Astrocyte (in vitro differentiated cells and primary cell): ENCODE measurements around the gene ZEB1. TPM values are rescaled to one million over a fixed set of nuclear protein-coding genes. Genes with fewer than 3 reads are reported as not detected.

Experiments used
- DNase-seq: peaks from one replicate; pipeline ENCODE4 v3.0.0-alpha.2; 2010; ENCODE audit warnings: low read depth
- FAIRE-seq: peaks from 2 replicates; lab custom pipeline; 2011; peaks lifted over from hg19 to GRCh38; lab: Jason Lieb, UNC
- H2AFZ ChIP-seq: 2 replicates; pipeline ENCODE4 v1.6.0; 2012; ENCODE audit warnings: low read depth, low read length, inconsistent platforms
- H3K27ac ChIP-seq: 2 replicates; pipeline ENCODE4 v1.5.1; 2011; ENCODE audit warnings: low read depth, low read length, inconsistent platforms
- H3K27me3 ChIP-seq: 2 replicates; pipeline ENCODE4 v1.6.0; 2011; ENCODE audit warnings: low read length, inconsistent platforms; ENCODE audit not compliant: insufficient read depth
- H3K36me3 ChIP-seq: 2 replicates; pipeline ENCODE4 v1.5.1; 2011; ENCODE audit warnings: low read length, inconsistent platforms; ENCODE audit not compliant: insufficient read depth
- H3K4me1 ChIP-seq: 2 replicates; pipeline ENCODE4 v1.5.1; 2011; ENCODE audit warnings: low read length, inconsistent platforms; ENCODE audit not compliant: insufficient read depth
- H3K4me2 ChIP-seq: 2 replicates; pipeline ENCODE4 v1.6.0; 2012; ENCODE audit warnings: low read length, inconsistent platforms
- H3K4me3 ChIP-seq: 2 replicates; pipeline ENCODE4 v1.5.1; 2011; ENCODE audit warnings: low read depth, mild to moderate bottlenecking, low read length, inconsistent platforms; ENCODE audit not compliant: insufficient read depth
- H3K79me2 ChIP-seq: 2 replicates; pipeline ENCODE4 v1.6.0; 2012; ENCODE audit warnings: mild to moderate bottlenecking, low read length, inconsistent platforms; ENCODE audit not compliant: insufficient read depth
- H3K9ac ChIP-seq: 2 replicates; pipeline ENCODE4 v1.6.0; 2012; ENCODE audit warnings: mild to moderate bottlenecking, low read length, inconsistent platforms
- H3K9me3 ChIP-seq: 2 replicates; pipeline ENCODE4 v1.5.1; 2012; ENCODE audit warnings: low read depth, mild to moderate bottlenecking, low read length, inconsistent platforms; ENCODE audit not compliant: insufficient read depth
- H4K20me1 ChIP-seq: 2 replicates; pipeline ENCODE4 v1.6.0; 2012; ENCODE audit warnings: low read length, inconsistent platforms; ENCODE audit not compliant: insufficient read depth
- H3K27ac Mint-ChIP-seq: one replicate; pipeline ENCODE4 v1.8.0; 2021; ENCODE audit warnings: mild to moderate bottlenecking, mixed read lengths; ENCODE audit not compliant: unreplicated experiment
- H3K27me3 Mint-ChIP-seq: one replicate; pipeline ENCODE4 v1.8.0; 2021; ENCODE audit warnings: low read depth, mixed read lengths; ENCODE audit not compliant: unreplicated experiment
- H3K36me3 Mint-ChIP-seq: one replicate; pipeline ENCODE4 v1.8.0; 2021; ENCODE audit warnings: low read depth, mixed read lengths; ENCODE audit not compliant: unreplicated experiment
- H3K4me1 Mint-ChIP-seq: one replicate; pipeline ENCODE4 v1.8.0; 2021; ENCODE audit warnings: low read depth, mixed read lengths; ENCODE audit not compliant: unreplicated experiment
- H3K4me3 Mint-ChIP-seq: one replicate; pipeline ENCODE4 v1.8.0; 2021; ENCODE audit warnings: mild to moderate bottlenecking, moderate library complexity, mixed read lengths; ENCODE audit not compliant: unreplicated experiment
- H3K9me3 Mint-ChIP-seq: one replicate; pipeline ENCODE4 v1.8.0; 2021; ENCODE audit warnings: mild to moderate bottlenecking, mixed read lengths; ENCODE audit not compliant: unreplicated experiment
- EZH2 ChIP-seq: IDR thresholded peaks from 2 replicates; pipeline ENCODE4 v1.6.1; 2012; ENCODE audit warnings: mild to moderate bottlenecking, low read length, inconsistent platforms; ENCODE audit not compliant: insufficient read depth
- total RNA-seq: library from RNA; stranded (reverse); gene quantifications from 2 replicates; pipeline ENCODE4 v1.2.1, GENCODE V29; 2021
- TF ChIP-seq, protein P1 (sequence below): IDR thresholded peaks from 2 replicates; pipeline ENCODE4 v1.5.1; 2011; ENCODE audit warnings: low read depth, mild to moderate bottlenecking, inconsistent platforms, low read length, moderate library complexity; ENCODE audit not compliant: insufficient read depth

The ZEB1 gene
- total RNA-seq, 1 donor from 2014 or later, result 37.2 TPM

GRCh38 chr10:31507427-31507826 is 188.4 kb downstream of the ZEB1 start:
- Histone ChIP-seq H3K4me1 (peaks cover 15% of the 10 kb centered on the region), H3K4me2 (no peak overlapping the region), H3K9ac (no peak overlapping the region), H3K27ac (no peak overlapping the region), H2AFZ (no peak overlapping the region), H3K36me3 (peaks cover 35% of the 10 kb centered on the region), H3K4me3 (no peak overlapping the region), H3K79me2 (peaks cover 60% of the 10 kb centered on the region), H3K27me3 (no peaks in the 10 kb centered on the region), H4K20me1 (peaks cover 22% of the 10 kb centered on the region), H3K9me3 (peaks cover 7% of the 10 kb centered on the region)
- Mint-ChIP-seq H3K4me3 (no peak overlapping the region), H3K9me3 (peaks cover 21% of the 10 kb centered on the region), H3K27me3 (no peaks in the 10 kb centered on the region), H3K27ac (no peak overlapping the region), H3K36me3 (peaks cover 36% of the 10 kb centered on the region), H3K4me1 (peaks cover 6% of the 10 kb centered on the region)
- TF ChIP-seq EZH2, result no peak
- TF ChIP-seq, protein P1, sequence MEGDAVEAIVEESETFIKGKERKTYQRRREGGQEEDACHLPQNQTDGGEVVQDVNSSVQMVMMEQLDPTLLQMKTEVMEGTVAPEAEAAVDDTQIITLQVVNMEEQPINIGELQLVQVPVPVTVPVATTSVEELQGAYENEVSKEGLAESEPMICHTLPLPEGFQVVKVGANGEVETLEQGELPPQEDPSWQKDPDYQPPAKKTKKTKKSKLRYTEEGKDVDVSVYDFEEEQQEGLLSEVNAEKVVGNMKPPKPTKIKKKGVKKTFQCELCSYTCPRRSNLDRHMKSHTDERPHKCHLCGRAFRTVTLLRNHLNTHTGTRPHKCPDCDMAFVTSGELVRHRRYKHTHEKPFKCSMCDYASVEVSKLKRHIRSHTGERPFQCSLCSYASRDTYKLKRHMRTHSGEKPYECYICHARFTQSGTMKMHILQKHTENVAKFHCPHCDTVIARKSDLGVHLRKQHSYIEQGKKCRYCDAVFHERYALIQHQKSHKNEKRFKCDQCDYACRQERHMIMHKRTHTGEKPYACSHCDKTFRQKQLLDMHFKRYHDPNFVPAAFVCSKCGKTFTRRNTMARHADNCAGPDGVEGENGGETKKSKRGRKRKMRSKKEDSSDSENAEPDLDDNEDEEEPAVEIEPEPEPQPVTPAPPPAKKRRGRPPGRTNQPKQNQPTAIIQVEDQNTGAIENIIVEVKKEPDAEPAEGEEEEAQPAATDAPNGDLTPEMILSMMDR, result no peak
- DNase-seq, result no peak
- FAIRE-seq, result no peak

GRCh38 chr10:31508234-31508633 is 189.2 kb downstream of the ZEB1 start:
- Histone ChIP-seq H3K27ac (peak overlapping the region; percentile 37), H3K4me3 (no peak overlapping the region), H3K36me3 (peaks cover 33% of the 10 kb centered on the region), H3K4me2 (peak overlapping the region; percentile 50), H3K27me3 (no peaks in the 10 kb centered on the region), H3K79me2 (peaks cover 54% of the 10 kb centered on the region), H3K9ac (no peak overlapping the region), H2AFZ (no peak overlapping the region), H4K20me1 (peaks cover 22% of the 10 kb centered on the region), H3K4me1 (peaks cover 15% of the 10 kb centered on the region), H3K9me3 (peaks cover 7% of the 10 kb centered on the region)
- Mint-ChIP-seq H3K36me3 (peaks cover 34% of the 10 kb centered on the region), H3K27me3 (no peaks in the 10 kb centered on the region), H3K27ac (no peak overlapping the region), H3K9me3 (peaks cover 21% of the 10 kb centered on the region), H3K4me3 (no peak overlapping the region), H3K4me1 (peaks cover 6% of the 10 kb centered on the region)
- no peak for TF ChIP-seq EZH2
- TF ChIP-seq, protein P1, result no peak
- FAIRE-seq, result no peak
- no peak for DNase-seq

- no peak overlapping the region for H3K4me3 ChIP-seq
- peaks cover 33% of the 10 kb centered on the region for H3K36me3 ChIP-seq
- H3K9me3 ChIP-seq, result peaks cover 7% of the 10 kb centered on the region
- no peaks in the 10 kb centered on the region for H3K27me3 Mint-ChIP-seq
- H3K4me1 Mint-ChIP-seq, result peaks cover 6% of the 10 kb centered on the region
- H3K9me3 Mint-ChIP-seq, result peaks cover 21% of the 10 kb centered on the region
- peaks cover 29% of the 10 kb centered on the region for H3K36me3 Mint-ChIP-seq
- H3K79me2 ChIP-seq, result peaks cover 48% of the 10 kb centered on the region
- FAIRE-seq, result peak; percentile 50
- H4K20me1 ChIP-seq, result peaks cover 19% of the 10 kb centered on the region
- H2AFZ ChIP-seq, result no peak overlapping the region
- no peaks in the 10 kb centered on the region for H3K27me3 ChIP-seq
- H3K4me1 ChIP-seq, result peaks cover 15% of the 10 kb centered on the region
- no peak overlapping the region for H3K27ac Mint-ChIP-seq
- H3K9ac ChIP-seq, result no peak overlapping the region
- H3K4me2 ChIP-seq, result peak overlapping the region; percentile 50
- TF ChIP-seq, protein P1, result no peak
- no peak for TF ChIP-seq EZH2
- H3K27ac ChIP-seq, result peak overlapping the region; percentile 39
- H3K4me3 Mint-ChIP-seq, result no peak overlapping the region
- peak; percentile 63 for DNase-seq
Observed at GRCh38 chr10:31508882-31509281, 189.9 kb downstream of the ZEB1 start.
